ENCODE data around the gene GPC6.

DNA sequence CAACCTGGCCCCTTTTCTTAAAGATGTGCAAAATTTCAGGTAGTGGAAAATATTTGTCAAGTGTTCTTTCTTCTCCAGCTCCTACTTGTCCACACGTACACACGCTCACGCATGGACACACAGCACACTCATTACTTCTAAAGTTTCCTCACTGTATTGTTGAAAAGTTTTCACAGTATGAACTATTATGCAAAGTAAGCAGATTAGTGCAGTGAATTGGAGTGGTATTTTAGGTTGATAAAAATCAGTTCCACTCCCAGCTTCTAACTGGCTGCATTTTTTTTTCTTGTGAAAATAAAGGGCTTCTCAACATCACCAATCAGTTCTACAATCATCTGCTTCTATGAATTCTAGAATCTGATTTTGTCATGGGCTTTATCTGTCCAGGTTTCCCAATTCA lies 988.4 kb downstream of the GPC6 start:
- no peak for TF ChIP-seq POLR2AphosphoS5 (IDR thresholded peaks at IDR 0.05)
- TF ChIP-seq, protein P1, sequence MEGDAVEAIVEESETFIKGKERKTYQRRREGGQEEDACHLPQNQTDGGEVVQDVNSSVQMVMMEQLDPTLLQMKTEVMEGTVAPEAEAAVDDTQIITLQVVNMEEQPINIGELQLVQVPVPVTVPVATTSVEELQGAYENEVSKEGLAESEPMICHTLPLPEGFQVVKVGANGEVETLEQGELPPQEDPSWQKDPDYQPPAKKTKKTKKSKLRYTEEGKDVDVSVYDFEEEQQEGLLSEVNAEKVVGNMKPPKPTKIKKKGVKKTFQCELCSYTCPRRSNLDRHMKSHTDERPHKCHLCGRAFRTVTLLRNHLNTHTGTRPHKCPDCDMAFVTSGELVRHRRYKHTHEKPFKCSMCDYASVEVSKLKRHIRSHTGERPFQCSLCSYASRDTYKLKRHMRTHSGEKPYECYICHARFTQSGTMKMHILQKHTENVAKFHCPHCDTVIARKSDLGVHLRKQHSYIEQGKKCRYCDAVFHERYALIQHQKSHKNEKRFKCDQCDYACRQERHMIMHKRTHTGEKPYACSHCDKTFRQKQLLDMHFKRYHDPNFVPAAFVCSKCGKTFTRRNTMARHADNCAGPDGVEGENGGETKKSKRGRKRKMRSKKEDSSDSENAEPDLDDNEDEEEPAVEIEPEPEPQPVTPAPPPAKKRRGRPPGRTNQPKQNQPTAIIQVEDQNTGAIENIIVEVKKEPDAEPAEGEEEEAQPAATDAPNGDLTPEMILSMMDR (IDR thresholded peaks at IDR 0.05 in 8 of 11, conservative IDR thresholded peaks at IDR 0.05 in 3 of 11), result no peak
- no peak for TF ChIP-seq POLR2A (IDR thresholded peaks at IDR 0.05)
